Fibroblast of pulmonary artery (primary cell): ENCODE data around the gene KYAT1.
"Not testable (repeated sequence)": the region's sequence is repeated elsewhere in the genome, so short reads cannot be mapped to it uniquely, and the experiment has no call there.

Experiments used
- DNase-seq: peaks from one replicate; pipeline ENCODE4 v3.0.0-alpha.2; 2010; ENCODE audit warnings: low read depth
- H3K4me3 ChIP-seq: replicated peaks from 2 replicates; pipeline ENCODE4 v1.5.1; 2011; ENCODE audit warnings: low read depth, mild to moderate bottlenecking, control low read depth, low read length, moderate library complexity
- TF ChIP-seq, protein P1 (sequence below): IDR thresholded peaks from 2 replicates; pipeline ENCODE4 v1.5.1; 2011; ENCODE audit warnings: mild to moderate bottlenecking, control low read depth, low read length, inconsistent platforms; ENCODE audit errors: missing control alignments

Gene KYAT1

DNA sequence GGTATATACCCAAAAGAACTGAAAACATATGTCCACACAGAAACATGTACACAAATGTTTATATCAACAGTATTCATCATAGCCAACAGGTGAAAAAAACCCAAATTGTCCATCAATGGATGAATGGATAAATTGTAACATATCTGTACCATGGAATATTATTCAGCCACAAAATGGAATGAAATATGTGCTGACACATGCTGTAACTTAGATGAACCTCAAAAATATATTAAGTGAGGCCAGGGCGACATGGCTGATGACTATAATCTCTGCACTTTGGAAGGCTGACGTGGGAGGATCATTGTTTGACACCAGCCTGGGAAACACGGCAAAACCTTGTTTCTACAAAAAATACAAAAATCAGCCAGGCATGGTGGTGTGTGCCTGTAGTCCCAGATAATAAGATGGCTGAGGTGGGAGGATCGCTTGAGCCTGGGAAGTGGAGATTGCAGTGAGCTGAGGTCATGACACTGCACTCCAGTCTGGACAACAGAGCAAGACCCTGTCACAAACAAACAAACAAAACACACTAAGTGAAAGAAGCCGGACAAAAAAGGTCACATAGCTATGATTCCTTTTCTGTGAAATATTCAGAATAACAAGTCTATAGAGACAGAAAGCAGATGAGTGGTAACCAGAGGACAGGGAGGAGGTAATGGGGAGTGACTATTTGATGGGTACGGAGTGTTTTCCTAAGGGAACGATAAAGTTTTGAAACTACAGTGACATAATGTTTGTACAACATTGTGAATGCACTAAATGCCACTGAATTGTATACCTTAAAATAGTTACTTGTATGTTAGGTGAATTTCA lies 11.4 kb downstream of the KYAT1 start:
- H3K4me3 ChIP-seq = no peak overlapping the region
- TF ChIP-seq, protein P1, sequence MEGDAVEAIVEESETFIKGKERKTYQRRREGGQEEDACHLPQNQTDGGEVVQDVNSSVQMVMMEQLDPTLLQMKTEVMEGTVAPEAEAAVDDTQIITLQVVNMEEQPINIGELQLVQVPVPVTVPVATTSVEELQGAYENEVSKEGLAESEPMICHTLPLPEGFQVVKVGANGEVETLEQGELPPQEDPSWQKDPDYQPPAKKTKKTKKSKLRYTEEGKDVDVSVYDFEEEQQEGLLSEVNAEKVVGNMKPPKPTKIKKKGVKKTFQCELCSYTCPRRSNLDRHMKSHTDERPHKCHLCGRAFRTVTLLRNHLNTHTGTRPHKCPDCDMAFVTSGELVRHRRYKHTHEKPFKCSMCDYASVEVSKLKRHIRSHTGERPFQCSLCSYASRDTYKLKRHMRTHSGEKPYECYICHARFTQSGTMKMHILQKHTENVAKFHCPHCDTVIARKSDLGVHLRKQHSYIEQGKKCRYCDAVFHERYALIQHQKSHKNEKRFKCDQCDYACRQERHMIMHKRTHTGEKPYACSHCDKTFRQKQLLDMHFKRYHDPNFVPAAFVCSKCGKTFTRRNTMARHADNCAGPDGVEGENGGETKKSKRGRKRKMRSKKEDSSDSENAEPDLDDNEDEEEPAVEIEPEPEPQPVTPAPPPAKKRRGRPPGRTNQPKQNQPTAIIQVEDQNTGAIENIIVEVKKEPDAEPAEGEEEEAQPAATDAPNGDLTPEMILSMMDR = no peak
- no peak for DNase-seq

DNA sequence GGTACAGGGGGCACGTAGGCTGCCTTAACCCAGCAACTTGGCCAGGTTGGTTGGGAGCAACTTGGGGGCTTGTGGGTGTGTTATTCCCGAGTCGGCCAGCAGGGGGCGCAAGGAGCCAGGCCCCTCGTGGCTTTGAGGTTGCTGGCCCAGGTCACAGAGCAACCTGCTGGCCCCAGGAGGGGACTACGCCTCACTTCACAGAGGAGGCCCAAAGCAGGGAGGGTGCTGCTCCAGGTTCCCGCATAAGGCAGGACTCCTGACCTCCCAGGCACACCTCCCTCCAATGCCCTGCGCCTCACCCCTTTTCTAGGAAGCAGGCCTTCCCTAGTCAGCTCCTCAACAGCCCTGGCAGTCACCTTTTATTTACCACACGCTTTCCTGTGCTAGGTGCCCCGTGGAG lies 18.1 kb downstream of the KYAT1 start:
- TF ChIP-seq, protein P1 = peak; percentile 82
- DNase-seq = peak; percentile 66
- H3K4me3 ChIP-seq = no peak overlapping the region

DNA sequence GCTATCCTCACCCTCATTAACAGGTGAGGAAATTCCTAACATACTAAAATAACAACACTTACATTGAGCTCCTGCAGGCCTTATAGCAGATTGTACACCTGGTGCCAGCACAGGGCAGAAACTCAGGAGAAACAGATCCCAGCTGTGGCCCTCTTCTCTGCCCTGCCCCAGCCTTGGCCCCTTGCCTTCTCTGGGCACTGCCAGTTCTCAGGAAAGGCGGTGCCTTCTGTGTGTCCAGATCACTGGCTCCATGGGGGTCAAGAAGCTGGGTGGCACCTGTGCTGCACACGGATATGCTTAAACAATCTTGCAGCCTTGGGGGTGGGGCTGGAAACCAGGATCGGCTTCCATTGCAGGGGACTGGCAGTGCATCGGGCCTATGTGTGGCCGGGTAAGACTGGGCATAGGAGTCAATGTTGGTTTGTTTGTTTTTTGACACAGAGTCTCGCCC lies 19.3 kb downstream of the KYAT1 start:
- no peak overlapping the region for H3K4me3 ChIP-seq
- TF ChIP-seq, protein P1 = no peak
- no peak for DNase-seq

DNA sequence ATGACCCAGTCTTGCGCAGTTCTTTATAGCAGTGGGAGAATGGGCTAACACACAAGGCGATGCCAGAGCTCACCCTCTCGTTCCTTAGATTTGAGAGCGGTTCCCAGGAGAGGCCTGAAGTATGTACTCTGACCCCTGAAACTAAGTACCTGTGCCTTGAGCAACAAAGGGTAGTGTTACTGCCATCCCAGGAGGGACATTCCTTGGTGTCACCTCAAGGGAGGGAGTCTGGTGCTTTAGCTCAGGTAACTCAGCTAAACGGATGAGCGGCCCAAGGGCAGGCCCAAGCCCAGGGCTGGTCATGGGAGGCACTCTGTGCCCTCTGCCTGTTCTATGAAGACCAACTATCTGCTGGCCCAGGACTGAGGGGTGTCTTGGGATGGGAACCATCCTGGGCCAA lies 20.2 kb downstream of the KYAT1 start:
- no peak for DNase-seq
- TF ChIP-seq, protein P1 = no peak

DNA sequence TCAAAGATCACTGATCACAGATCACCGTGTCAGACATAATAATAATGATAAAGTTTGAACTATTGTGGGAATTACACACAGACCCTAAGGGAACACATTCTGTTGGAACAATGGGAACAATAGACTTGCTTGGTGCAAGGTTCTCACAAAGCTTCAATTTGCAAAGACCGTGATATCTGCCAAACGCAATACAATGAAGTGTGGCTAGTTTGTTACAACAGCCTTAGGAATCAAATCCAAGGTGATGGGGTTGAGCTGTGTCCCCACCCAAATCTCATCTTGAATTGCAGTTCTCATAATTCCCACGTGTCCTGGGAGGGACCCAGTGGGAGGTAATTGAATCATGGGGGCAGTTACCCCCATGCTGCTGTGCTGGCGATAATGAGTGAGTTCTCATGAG lies 20.8 kb downstream of the KYAT1 start:
- no peak overlapping the region for H3K4me3 ChIP-seq
- TF ChIP-seq, protein P1 = no peak
- no peak for DNase-seq

More for the DNA sequence above, 20.2 kb downstream of the KYAT1 start:
- no peak overlapping the region for H3K4me3 ChIP-seq

DNA sequence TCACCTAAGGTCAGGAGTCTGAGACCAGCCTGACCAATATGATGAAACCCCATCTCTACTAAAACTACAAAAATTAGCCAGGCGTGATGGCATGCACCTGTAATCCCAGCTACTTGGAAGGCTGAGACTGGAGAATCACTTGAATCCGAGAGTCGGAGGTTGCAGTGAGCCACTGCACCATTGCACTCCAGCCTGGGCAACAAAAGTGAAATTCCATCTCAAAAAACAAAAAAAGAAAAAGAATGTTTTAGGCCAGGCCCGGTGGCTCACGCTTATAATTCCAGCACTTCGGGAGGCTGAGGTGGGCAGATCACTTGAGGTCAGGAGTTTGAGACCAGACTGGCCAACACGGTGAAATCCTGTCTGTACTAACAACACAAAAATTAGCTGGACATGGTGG lies 23.3 kb downstream of the KYAT1 start:
- not testable (repeated sequence) for H3K4me3 ChIP-seq, DNase-seq

DNA sequence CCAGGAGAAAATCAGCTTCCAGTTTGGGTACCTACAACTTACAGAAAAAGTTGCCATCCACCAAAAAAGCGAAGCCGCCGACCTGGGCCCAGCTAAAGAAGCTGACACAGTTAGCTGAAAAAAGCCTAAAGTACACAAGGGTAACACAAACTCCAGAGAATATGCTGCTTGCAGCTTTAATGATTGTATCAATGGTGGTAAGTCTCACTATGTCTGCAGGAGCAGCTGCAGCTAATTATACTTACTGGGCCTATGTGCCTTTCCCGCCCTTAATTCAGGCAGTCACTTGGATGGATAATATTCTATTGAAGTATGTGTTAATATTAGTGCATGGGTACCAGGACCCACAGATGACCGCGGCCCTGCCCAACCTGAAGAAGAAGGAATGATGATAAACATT lies 27.3 kb downstream of the KYAT1 start:
- DNase-seq = not testable (repeated sequence)

DNA sequence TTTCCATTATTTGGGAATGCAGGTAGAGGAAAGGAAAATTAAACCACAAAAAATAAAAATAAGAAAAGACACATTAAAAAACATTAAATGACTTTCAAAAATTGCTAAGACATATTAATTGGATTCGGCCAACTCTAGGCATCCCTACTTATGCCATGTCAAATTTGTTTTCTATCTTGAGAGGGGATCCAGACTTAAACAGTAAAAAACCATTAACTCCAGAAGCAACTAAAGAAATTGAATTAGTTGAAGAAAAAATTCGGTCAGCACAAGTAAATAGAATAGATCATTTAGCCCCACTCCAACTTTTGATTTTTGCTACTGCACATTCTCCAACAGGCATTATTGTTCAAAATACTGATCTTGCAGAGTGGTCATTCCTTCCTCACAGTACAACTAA lies 29.1 kb downstream of the KYAT1 start:
- not testable (repeated sequence) for H3K4me3 ChIP-seq, DNase-seq

More for the DNA sequence above, 27.3 kb downstream of the KYAT1 start:
- H3K4me3 ChIP-seq = not testable (repeated sequence)
